OCI-LY1 (cell line): ENCODE measurements around the gene ALDH4A1.

ENCODE experiments used
- EZH2 ChIP-seq: fragments of 200-600 bp; sonication (generic), shearing (Covaris generic); IDR thresholded peaks from 2 replicates; pipeline ENCODE4 v1.8.0; 2017; ENCODE audit warnings: borderline replicate concordance, mixed run types, mild to moderate bottlenecking, antibody characterized with exemption, low read length, moderate library complexity, mixed read lengths
- TF ChIP-seq, protein P1 (sequence below): fragments of 200-600 bp; sonication (generic), shearing (Covaris generic); IDR thresholded peaks from 2 replicates; pipeline ENCODE4 v1.5.1; 2017; ENCODE audit warnings: mild to moderate bottlenecking, antibody characterized with exemption, low read length, moderate library complexity, mixed read lengths

DNA sequence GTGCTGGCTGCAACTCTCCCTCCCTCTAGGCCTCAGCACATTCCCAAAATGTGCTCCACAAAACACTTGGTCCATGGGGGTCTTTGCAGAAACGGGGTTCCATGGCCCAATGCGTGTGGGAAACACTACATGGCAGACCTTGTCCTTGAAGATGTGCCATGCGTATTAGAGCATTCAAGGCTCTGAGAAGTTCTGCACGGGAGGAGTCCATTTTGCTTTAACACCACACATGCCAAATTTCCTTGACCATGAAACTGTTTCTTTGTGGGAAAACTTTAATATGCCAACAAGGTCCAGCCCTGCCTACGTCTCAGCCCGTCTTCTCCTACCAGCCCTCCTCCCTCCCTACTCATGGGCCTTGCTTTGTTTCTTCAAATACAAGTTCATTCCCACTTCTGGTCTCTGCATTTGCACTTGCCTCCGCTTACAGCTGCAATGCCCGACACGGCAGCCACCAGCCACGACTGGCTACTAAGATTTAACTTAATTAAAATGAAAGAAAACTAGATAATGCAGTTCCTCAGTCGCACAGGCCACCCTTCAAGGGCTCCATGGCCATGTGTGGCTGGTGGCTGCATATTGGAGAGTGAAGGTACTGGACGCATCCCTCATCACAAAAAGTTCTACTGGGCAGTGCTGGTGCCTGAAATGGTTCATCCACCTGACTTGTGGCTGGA lies 23.7 kb downstream of the ALDH4A1 start:
- TF ChIP-seq, protein P1, sequence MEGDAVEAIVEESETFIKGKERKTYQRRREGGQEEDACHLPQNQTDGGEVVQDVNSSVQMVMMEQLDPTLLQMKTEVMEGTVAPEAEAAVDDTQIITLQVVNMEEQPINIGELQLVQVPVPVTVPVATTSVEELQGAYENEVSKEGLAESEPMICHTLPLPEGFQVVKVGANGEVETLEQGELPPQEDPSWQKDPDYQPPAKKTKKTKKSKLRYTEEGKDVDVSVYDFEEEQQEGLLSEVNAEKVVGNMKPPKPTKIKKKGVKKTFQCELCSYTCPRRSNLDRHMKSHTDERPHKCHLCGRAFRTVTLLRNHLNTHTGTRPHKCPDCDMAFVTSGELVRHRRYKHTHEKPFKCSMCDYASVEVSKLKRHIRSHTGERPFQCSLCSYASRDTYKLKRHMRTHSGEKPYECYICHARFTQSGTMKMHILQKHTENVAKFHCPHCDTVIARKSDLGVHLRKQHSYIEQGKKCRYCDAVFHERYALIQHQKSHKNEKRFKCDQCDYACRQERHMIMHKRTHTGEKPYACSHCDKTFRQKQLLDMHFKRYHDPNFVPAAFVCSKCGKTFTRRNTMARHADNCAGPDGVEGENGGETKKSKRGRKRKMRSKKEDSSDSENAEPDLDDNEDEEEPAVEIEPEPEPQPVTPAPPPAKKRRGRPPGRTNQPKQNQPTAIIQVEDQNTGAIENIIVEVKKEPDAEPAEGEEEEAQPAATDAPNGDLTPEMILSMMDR, result no peak
- TF ChIP-seq EZH2, result no peak
